NCI-H1105 (cell line): Measurements from ENCODE around the gene KCNJ12.
A peak's percentile ranks its signal among the peaks of the same experiment; 100 is the strongest.
"Not testable (repeated sequence)": the region's sequence is repeated elsewhere in the genome, so short reads cannot be mapped to it uniquely, and the experiment has no call there.

ENCODE experiments used
- DNase-seq: peaks from one replicate; lab custom pipeline; 2025; lab: John Stamatoyannopoulos, UW

KCNJ12 gene

DNA sequence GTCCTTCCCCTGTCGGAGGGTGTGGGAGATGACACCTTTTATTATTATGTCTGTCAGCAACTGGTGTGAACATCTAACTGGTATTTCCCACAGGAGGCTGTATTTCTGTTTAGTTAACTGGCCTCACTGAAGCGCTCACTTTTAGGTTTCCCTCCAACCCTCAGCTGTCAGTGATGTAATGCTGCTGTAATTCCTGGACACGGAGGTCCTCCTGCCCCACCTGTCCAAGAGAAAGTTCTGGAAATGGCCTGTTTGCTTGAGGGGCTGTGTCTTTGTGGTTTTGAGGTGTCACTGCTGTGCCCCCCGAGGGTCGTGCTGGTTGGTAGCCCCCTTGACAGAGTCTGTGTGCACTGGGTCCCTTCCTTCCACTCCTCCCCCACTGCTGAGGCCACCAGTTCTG, 11.5 kb downstream of the KCNJ12 start:
- no peak for DNase-seq

DNA sequence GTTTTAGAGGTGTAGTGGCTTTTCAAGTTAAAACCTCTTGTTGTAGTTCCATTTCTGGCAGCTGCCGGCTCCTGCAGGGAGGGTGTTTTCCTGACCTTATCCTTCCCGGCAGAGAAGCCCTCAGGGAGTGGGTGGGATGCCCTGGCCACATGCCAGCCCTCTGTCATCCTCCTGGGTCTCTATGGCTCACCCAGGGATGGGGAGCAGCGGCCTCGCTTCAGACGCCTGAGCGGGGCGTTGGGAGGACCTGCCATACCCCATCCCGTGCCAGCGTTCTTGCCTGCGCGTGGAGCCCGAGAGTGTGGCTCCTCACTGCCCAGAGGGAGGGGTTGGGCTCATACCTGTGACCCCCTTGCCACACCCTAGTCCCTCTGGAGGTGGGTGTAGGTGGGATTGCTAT, 11.9 kb downstream of the KCNJ12 start:
- peak; percentile 12 for DNase-seq

DNA sequence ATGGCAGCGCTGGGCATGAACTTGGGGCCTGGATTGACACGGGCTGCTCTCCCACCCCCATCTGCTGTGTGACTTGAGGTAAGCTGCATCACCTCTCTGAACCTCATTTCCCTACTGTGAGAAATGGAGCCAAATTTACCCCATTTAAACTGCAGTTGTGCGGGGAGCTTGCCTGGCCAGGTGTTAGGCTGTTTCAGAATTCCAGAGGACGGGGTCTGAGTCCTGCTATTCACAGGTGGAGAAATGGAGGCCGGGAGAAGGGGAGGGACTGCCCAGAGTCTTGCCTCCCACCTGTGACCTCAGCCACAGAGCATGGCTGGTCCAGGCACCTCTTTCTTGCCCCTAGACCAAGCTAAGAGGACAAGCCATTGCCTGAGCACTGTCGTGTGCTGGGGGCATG, 12.8 kb downstream of the KCNJ12 start:
- no peak for DNase-seq

DNA sequence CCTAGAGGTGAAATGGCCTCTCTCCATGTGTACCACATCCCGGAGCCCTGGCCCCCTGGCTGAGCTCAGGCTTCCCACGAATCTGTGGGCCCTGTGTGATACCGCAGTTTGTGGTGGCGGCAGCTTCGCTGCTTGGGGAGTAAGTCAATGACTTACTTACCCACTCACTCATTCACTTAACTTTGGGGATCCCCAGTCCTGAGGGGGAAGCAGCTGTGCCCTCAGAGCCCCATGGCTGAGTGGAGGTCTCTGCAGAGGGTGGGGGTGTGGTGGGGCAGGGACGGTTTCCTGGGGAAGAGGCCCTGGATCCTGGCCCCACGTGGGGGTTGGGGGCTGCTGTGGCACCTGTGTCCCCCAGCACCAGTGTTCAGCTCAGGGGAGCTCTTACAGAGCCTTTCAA, 13.2 kb downstream of the KCNJ12 start:
- no peak for DNase-seq

DNA sequence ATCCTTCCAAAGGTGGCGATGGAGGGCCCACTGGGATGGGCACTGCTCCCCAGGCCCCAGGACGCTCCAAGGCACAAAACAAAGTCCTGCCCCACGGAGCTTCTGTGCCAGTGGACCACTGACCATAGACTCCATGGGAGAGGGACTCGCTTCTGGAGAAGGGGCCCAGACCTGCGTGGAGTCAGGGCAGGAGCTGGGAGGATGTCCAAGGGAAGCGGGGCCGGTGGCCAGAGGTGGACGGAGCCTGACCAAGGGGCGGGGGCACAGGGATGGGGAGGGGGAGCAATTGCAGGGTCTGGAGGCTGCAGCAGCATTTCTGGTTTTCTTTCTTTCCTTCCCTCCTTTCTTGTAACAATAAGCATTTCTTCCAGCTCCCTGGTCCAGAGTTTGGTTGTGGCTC, 14.1 kb downstream of the KCNJ12 start:
- no peak for DNase-seq

DNA sequence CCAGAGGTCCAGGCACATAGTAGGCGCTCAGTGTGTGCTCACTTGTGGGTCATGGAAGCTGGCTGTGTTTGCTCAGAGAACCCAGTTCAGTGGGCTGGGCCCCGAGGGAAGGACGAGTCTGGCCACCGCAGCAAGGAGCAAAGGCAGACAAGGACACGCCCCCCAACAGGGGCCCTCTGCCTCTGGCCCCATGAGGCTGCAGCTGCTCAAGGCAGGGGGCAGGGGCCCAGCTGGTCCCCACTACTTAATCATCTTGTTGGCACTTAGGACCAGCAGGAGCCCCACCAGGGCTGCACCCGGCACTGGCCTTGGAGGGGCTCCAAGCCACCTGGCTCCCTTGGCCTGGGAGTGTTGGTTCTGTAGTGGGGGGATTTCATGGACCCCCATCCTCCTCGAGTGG, 16.1 kb downstream of the KCNJ12 start:
- DNase-seq, result no peak

DNA sequence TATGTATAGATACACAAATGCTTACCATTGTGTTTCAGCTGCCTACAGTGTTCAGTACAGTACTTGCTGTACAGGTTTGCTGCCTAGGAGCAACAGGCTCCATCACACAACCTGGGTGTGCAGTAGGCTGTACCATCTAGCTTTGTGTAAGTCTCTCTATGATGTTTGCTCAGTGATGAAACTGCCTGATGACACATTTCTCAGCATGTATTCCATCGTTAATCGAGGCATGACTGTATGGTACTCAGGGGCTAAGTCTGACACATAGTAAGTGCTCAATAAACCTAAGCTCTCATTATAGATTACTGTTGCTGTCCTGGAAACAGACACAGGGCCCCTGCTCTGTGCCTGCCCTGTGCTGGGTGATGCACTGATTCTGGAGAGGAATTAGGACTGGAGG, 18.1 kb downstream of the KCNJ12 start:
- DNase-seq, result no peak

DNA sequence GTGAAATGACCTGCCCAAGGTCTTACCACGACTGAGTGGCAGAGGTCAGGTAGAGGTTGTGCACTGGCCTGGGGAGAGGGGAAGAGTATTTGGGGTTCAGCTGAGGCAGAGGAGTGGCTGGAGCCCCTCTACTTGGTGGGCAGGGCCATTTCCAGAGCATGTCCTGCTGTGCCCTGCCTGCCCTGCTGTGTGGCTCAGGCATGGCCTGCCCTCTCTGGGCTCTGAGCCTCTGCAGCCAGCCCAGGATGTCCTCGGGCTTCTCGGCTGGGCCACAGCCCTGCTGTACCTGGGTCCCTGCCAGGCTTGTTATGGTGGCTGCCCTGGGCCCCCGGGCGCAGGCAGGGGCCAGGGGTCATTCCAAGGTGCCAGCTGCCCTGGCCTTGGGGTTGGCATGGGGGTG, 19.6 kb downstream of the KCNJ12 start:
- no peak for DNase-seq

DNA sequence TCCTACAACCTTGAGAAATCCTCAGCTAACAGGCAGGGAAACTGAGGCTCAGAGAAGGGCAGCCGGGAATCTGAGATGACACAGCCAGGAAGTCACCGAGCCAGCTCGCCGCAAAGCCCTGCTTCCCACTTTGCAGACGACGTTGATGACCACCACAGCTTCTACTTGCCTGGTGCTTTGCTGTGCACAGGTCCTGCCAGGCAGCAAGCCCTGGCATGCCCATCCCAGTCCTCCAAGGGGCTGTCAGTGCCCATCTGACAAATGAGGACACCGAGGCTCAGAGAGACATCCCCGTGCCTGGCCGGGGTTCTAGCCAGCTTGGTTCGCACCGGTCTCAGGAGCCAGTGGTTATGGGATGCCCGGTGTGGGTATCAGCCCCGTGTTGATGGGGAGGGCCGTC, 20.1 kb downstream of the KCNJ12 start:
- DNase-seq, result no peak

DNA sequence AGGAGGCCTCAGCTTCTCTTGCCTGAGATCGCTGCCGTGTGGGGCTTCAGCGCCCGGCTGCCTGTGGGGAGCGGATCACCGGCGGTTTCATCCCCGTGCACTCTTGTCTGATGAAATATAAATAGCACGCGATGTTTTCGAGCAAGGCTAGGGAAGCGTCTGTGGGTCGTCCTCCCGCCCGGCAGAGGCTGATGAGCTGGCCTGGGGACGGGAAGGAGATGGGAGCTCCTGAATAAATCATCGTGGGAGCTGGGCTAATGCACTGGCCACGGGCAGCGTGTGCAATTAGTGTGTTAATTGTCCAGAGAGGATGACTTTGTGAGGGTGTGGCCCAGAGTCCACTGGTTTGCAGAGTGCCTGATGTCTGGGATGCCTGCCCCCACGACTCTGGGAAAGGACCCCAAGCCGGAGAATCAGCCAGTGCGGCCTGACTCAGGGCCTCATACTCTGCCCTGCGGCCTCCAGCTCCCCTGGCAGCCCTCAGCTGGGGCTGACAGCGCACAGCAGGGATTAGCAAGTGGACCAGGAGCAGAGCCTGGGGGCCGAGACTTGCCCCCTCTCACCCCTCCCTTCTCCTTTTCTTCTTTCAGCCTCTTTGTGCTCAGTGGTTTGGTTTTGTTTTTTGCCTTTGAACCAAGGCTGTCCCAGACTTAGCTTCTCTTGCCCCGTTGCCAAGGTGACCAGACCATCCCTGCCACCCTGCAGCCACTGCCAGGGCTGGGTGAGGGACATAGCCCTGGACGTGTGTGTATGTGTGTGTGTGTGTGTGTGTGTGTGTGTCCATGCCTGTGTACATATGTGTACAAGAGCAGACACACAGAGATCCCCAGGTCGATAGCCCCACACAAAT, 21.4 kb downstream of the KCNJ12 start:
- DNase-seq, result no peak

DNA sequence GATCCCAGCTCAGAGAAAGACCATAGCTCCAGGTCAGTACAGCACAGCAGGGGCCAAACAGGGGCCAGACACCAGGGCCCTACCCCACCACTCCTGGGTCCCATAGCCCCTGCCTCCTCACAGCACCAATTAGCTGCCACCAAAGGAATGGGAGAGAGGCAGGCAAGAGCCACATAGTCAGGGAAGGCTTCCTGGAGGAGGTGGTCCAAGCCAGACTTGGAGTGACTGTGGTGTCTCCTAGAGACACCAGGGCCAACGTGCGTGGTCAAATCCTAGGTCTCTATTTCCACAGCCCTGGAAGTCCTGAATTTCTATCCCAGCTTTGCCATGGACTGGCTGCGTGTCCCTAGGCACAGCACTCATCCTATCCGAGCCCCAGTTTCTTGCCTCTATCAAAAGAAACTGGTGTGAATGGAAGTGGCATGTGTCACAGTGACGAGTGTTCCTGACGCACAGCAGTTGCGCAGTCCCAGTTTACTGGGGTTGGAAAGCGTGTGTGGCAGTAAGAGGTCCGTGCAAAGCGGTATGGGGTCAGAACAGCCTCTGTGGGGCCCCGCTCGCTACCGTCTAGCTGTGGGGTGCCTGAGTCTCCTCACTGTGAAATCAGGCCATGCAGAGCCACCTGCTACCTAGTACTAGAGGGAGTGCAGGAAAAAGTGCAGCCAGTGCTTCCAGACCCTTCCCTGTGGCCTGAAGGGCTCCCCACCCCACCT, 23.5 kb downstream of the KCNJ12 start:
- DNase-seq, result no peak

DNA sequence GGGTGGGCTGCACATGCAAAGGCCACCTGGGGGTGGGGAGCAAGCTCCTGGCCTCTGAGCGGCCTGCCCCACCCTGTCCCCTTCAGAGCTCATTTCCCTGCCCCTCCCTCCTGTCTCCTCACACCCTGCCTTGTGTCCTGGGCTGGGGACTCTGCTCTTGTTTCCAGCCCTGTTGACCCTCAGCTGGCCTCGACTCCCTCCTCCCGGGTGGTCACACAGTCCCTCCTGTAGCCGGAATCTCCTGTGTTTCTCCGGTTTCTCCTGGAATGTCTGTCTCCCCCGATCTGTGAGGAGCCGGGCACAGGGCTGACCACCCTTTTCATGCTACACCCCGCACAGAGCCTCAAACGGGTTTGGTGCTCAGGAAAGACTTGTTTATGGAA, 24.0 kb downstream of the KCNJ12 start:
- DNase-seq, result not testable (repeated sequence)

DNA sequence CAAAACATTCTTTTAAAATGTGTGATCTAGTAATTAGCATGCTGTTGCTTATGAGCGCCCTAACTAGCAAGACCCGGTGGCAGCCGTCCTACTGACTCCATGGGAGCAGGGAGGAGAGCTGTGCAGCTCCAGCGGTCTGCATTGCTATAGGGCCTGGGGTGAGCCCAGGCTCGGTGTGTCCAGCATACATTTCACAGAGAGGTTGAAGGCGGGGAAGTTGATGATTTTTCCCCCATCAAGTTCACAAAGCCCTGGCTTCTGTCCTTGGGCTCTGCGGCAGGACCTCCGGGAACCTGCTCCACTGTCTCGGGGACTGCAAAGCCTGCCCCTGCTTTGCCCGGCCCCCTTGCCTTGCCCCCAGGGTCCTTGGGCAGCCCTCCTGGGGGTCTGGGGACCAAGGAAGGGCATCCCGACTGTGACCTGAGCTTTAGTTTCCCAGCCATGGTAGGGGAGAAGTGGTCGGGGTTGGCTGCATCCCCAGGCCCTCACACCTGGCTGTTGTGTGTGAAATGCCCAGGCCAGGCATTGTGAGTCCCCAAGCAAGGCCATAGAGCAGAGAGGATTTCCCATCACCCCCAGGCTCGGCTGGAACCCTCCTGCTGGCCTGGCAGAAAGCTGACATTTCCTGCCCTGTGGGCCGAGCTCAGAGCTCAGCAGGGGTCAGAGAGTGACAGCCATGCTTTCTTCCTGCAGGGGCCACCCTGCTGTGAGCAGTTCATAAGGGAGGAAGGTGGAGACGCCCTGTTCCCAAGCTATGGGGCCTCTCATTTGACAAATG, 24.8 kb downstream of the KCNJ12 start:
- DNase-seq, result no peak

DNA sequence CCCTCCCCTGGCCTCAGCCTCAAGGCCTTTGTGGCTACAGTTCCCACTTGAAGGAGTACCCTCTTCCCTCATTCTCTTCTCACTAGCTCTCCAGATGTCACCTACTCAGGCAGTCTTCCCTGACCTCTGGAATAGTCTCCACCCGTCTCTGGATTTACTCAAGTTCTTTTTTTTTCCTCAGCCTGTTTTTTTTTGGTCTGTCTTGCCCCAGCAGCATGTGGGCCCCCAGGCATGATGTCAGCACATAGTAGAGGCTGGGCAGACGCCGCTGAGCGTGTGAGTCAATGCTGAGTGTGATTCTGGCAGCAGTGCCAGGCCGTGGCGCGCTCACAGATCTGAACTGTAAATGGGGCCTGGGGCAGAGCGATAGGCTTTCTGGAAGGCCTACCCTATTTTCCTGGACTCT, 26.0 kb downstream of the KCNJ12 start:
- DNase-seq, result not testable (repeated sequence)

DNA sequence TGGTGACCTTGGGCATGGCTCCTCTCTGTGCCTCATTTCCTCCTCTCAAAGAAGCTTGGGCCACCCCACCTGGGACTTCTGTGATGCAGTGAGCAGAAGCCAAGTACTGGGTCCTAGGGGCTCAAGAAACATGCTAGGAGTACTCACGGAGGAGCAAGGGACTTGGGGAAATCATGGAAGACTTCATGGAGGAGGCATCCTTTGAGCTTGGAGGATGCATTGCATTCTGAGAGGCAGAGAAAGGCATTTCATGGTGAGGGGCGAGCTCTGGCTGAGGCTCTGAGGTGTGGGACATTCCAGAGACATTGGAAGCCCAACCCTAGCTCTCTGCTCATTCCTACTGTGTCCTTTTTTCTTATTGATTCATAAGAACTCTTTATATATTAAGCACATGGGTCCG, 26.8 kb downstream of the KCNJ12 start:
- not testable (repeated sequence) for DNase-seq

DNA sequence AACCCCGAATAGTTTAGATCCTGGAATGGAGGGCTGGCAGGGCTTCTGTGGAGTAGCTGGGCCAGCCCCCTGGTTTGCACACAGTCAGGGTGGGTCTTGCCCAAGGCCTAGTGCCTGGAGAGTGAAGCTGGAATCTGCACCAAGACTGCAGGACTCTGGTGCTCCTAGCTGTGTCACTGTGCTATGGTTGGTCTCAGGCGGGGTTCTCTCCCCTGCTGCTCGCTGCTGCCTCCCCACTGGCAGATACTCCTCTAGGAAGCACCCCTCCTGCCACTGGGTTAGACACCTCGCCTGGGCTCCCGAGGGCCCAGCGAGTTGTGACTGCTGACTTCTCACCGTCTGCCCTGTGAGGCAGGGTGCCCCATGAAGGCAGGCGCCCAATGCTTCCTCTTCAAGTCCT, 27.9 kb downstream of the KCNJ12 start:
- not testable (repeated sequence) for DNase-seq

DNA sequence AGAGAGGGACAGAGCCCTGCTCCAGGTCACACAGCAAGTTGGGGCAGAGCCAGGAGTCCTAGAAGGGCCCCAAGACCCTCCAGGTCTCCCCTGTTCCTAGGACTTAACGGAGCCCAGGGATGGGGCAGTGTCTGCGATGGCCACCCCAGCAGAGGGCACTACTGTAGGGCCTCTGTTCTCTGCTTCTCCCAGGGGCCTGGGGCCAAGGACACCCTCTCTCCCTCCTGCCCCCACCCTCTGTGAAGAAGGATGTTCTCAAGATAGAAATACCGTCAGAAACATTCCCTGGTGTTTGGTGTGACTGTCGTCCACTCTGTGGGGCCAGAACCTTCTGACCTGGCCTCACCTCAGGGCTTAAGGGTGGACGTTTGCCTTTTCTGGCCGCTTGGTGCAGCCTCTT, 28.4 kb downstream of the KCNJ12 start:
- DNase-seq, result not testable (repeated sequence)

DNA sequence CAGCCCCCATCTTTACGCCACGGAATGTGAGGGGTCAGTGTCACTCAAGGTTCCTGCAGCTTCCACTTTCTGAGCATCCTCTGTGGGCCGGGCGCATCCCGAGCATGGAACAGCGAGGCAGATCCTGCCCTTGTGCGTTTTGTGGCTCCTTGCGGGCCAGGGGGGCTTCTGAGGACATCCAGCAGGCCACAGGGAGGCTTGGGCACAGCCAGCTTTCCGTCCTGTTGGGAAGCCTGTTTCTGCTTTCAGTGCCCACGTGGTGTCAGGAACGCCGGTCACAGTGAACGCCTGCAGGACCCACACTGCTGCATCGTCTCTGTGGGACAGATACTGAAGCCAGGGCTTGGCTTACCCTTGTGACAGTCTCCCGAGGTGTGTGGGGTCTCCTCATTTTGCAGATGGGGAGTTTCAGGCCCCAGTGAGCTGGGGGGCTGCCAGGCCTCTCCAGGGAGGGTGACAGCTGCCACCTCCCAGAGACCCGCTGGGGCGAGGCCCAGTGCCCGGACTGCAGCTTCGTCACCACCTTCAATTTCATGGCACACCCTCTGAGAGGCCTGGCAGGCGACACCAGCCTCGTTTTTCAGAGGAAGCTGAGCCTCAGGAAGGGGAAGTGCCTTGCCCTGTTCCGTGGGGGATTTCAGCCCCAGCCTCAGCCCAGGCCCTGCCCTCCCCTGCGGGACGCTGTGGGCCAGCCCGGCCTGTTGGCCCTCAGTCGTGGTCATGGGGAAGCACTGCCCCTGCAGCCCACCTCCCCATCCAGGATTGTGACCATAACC, 29.0 kb downstream of the KCNJ12 start:
- not testable (repeated sequence) for DNase-seq

DNA sequence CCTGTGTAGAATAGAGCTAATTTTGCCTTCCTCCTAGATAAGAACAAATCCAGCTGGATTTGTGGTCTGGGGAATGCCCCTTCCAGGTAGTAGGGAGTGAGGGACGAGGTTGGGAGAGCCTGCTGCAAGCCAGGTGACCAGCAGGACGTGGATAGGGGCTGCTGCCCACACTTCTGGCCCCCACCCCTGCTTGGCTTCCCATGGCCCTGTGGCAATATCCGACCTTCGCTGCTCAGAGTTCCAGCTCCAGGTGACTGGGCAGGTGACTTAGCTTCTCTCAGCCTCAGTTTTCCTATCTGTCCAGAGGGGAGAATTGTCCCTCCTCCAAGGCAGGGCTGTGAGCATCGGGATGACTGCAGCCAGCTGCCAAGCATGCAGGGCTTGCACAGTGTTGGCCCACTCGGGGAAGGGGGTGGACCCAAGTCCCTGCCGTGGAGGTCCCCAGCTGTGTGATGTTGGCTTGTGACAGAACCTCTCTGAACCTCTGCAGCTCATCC, 29.8 kb downstream of the KCNJ12 start:
- not testable (repeated sequence) for DNase-seq

DNA sequence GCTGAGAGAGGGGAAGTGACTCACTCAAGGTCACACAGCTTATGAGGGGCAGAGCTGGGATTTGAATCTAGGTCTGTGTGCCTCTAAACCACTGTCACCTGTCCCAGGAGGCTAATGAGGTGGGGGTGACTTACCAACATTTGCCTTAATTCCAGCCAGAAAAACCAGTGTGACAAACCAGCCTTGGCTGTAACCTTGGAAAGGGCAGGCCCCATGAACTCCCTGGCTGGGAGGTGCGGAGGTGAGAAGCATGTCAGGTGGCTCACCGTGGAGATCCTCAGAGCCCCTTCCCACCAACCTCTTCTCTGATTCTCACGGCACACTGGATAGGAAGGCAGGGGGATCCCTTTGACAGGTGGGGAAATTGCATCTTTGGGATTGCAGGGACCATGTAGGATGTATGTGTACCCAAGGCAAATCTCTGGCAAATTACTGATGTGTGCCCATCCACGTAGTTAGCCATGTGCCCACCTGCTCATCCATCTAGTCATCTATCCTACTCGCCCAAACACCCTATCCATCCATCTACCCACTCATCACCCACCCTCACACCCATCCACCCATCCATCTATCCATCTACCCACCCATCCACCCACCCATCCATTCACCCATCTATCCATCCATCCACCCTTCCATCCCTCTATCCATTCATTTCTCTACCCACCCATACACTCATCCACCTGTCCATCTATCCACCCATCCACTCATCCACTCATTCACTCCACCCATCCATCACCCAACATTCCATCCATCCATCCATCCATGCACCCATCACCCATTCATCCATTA, 30.7 kb downstream of the KCNJ12 start:
- not testable (repeated sequence) for DNase-seq

DNA sequence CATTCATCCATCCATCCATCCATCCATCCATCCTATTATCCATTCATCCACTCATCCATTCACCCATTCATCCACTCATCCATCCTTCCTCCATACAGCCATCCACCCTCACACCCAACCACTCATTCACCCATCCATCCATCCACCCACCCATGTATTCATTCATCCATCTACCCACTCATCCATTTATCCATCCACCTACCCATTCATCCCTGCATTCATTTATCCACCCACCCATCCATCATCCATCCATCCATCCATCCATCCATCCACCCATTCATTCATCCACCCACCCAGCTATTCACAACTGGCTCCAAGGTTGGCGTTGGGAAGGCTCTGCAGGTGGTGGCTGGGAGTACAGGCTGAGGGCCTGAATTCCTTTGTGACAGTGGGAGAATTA, 31.6 kb downstream of the KCNJ12 start:
- not testable (repeated sequence) for DNase-seq
